HG03060 (cell line): ENCODE results near the gene AUTS2.

ENCODE experiments used
- ATAC-seq: cut with Tn5 transposase; IDR thresholded peaks from one replicate; pipeline ENCODE4 v1.9.1; 2021; ENCODE audit warnings: low read depth, moderate number of reproducible peaks; ENCODE audit not compliant: unreplicated experiment

AUTS2 gene

GRCh38 chr7:70082099-70082611 is 483.9 kb downstream of the AUTS2 start:
- no peak for ATAC-seq

GRCh38 chr7:70091362-70091761 is 493.1 kb downstream of the AUTS2 start:
- ATAC-seq: no peak

- no peak for ATAC-seq
Observed at GRCh38 chr7:70092314-70093204, 494.3 kb downstream of the AUTS2 start.

GRCh38 chr7:70093205-70093904 is 495.1 kb downstream of the AUTS2 start:
- ATAC-seq: no peak

GRCh38 chr7:70094831-70095230 is 496.6 kb downstream of the AUTS2 start:
- ATAC-seq: no peak

GRCh38 chr7:70097645-70098044 is 499.4 kb downstream of the AUTS2 start:
- no peak for ATAC-seq

GRCh38 chr7:70098133-70098561 is 499.9 kb downstream of the AUTS2 start:
- no peak for ATAC-seq

GRCh38 chr7:70098905-70099672 is 500.8 kb downstream of the AUTS2 start:
- no peak for ATAC-seq

- no peak for ATAC-seq
Observed at GRCh38 chr7:70104243-70104642, 506.0 kb downstream of the AUTS2 start.

GRCh38 chr7:70113078-70113477 is 514.8 kb downstream of the AUTS2 start:
- ATAC-seq: no peak

- no peak for ATAC-seq
Observed at GRCh38 chr7:70113536-70113935, 515.3 kb downstream of the AUTS2 start.

GRCh38 chr7:70114806-70115205 is 516.5 kb downstream of the AUTS2 start:
- no peak for ATAC-seq

- ATAC-seq: no peak
Observed at GRCh38 chr7:70116244-70116643, 518.0 kb downstream of the AUTS2 start.

GRCh38 chr7:70116867-70117266 is 518.6 kb downstream of the AUTS2 start:
- ATAC-seq: no peak

GRCh38 chr7:70120851-70121250 is 522.6 kb downstream of the AUTS2 start:
- no peak for ATAC-seq

- ATAC-seq: no peak
Observed at GRCh38 chr7:70131817-70132216, 533.5 kb downstream of the AUTS2 start.

GRCh38 chr7:70132226-70132851 is 534.1 kb downstream of the AUTS2 start:
- ATAC-seq: no peak

- ATAC-seq: no peak
Observed at GRCh38 chr7:70132852-70133690, 534.8 kb downstream of the AUTS2 start.

- no peak for ATAC-seq
Observed at GRCh38 chr7:70134029-70134770, 535.9 kb downstream of the AUTS2 start.
